Spleen (tissue), 11 donors: ENCODE measurements around the gene AGTPBP1. TPM values are rescaled to one million over a fixed set of nuclear protein-coding genes. Genes with fewer than 3 reads are reported as not detected.
A peak's percentile ranks its signal among the peaks of the same experiment; 100 is the strongest.

Experiments
- DNase-seq: peaks from one replicate; pipeline ENCODE4 v3.0.0-alpha.2; 2020
- H3K27ac ChIP-seq, 8 donors: fragments of 200-600 bp; sonication (generic) in 7 of 8; 1 replicate in 4 of 8; 2 replicates in 4 of 8; pipeline versions ENCODE4 v1.5.0 to v1.8.0; 2016 to 2021; ENCODE audit warnings: inconsistent platforms in 4 of 8, mild to moderate bottlenecking in 4 of 8, moderate library complexity in 1 of 8
- H3K27me3 ChIP-seq, 7 donors: fragments of 200-600 bp; sonication (generic) in 6 of 7; replicated peaks in 1 of 7; 1 replicate in 4 of 7; 2 replicates in 3 of 7; pipeline versions ENCODE4 v1.5.0 to v1.8.0; 2016 to 2021; ENCODE audit warnings: inconsistent platforms in 3 of 7, mild to moderate bottlenecking in 1 of 7
- H3K36me3 ChIP-seq, 6 donors: fragments of 200-600 bp; sonication (generic) in 5 of 6; 1 replicate in 4 of 6; 2 replicates in 2 of 6; pipeline versions ENCODE4 v1.5.0 to v1.8.0; 2016 to 2021; ENCODE audit warnings: inconsistent platforms in 2 of 6
- H3K4me1 ChIP-seq, 6 donors: fragments of 200-600 bp; sonication (generic) in 5 of 6; 1 replicate in 3 of 6; 2 replicates in 3 of 6; pipeline versions ENCODE4 v1.5.0 to v1.8.0; 2016 to 2021; ENCODE audit warnings: inconsistent platforms in 3 of 6
- H3K4me3 ChIP-seq, 8 donors: fragments of 200-600 bp; sonication (generic) in 7 of 8; 1 replicate in 4 of 8; 2 replicates in 4 of 8; pipeline versions ENCODE4 v1.5.0 to v1.8.0; 2016 to 2021; ENCODE audit warnings: inconsistent platforms in 4 of 8, mild to moderate bottlenecking in 4 of 8, moderate library complexity in 2 of 8
- H3K9me3 ChIP-seq, 8 donors: fragments of 200-600 bp; sonication (generic) in 7 of 8; 1 replicate in 4 of 8; 2 replicates in 4 of 8; pipeline versions ENCODE4 v1.5.0 to v1.8.0; 2016 to 2021; ENCODE audit warnings: inconsistent platforms in 4 of 8
- POLR2A ChIP-seq, 3 donors: fragments of 450-650 bp; IDR thresholded peaks; one replicate each; pipeline ENCODE4 v1.5.1; 2017; ENCODE audit warnings: antibody characterized with exemption in 3 of 3, mild to moderate bottlenecking in 1 of 3
- POLR2AphosphoS5 ChIP-seq, 3 donors: sonication (generic); formaldehyde crosslinking; IDR thresholded peaks; one replicate each; pipeline ENCODE4 v1.5.1; 2017; ENCODE audit warnings: antibody characterized with exemption in 3 of 3
- WGBS, 5 donors: extraction: QIAGEN DNeasy Blood & Tissue Kit in 3 of 5; methylation state at CpG; one replicate each; pipeline versions ENCODE4 v1.1.5 to v1.1.7; 2013 to 2018; 5-methylcytosine and 5-hydroxymethylcytosine counted together
- intact Hi-C: fragments of 100-400 bp; cut with DNase I; formaldehyde crosslinking; loops from one replicate; pipeline ENCODE4 v1.15.0; 2023; ENCODE audit warnings: low total_unique reads
- polyA plus RNA-seq, 3 donors: library from polyadenylated mRNA; stranded (reverse); fragments of 200-250 nt; gene quantifications; one replicate each; pipeline ENCODE4 v1.2.1, GENCODE V29; 2013
- total RNA-seq, 7 donors: library from RNA; depleted of rRNA in 3 of 7; stranded (reverse); fragments of >200 nt in 3 of 7; fragmentation: NEBNext Ultra II Directional in 4 of 7; extraction: Animal tissue kit (Norgen Biotek cat#: 25700) in 4 of 7; gene quantifications; one replicate each; pipeline versions ENCODE4 v1.1.0 to v1.2.1, GENCODE V29; 2016 to 2021
- TF ChIP-seq, protein P1 (sequence below), 11 experiments: fragments of 200-600 bp in 7 of 11; fragments of 450-650 bp in 4 of 11; sonication (generic) in 4 of 11; IDR thresholded peaks in 8 of 11; conservative IDR thresholded peaks in 3 of 11; 1 replicate in 7 of 11; 2 replicates in 4 of 11; pipeline versions ENCODE4 v1.4.0 to v1.8.0; 2016 to 2021; ENCODE audit warnings: antibody characterized with exemption in 11 of 11, inconsistent platforms in 4 of 11, mild to moderate bottlenecking in 1 of 11
- donor health status: healthy with polysubstance abuse.
- donor health status: DM: no; HTN: no; CAD: no; lungs with moderate emphysema.
- donor health status: DM: no; HTN: no; CAD: no.
- donor health status: Bipolar disorder and iron deficiency.
- donor health status: healthy.
- donor health status: DM: no; HTN: no; CAD: no.
- donor health status: DM: yes; HTN: yes; CAD: no.

Gene AGTPBP1
- total and polyA plus RNA-seq, 10 donors = 5.3 to 83.6 (median 47.5) TPM

DNA sequence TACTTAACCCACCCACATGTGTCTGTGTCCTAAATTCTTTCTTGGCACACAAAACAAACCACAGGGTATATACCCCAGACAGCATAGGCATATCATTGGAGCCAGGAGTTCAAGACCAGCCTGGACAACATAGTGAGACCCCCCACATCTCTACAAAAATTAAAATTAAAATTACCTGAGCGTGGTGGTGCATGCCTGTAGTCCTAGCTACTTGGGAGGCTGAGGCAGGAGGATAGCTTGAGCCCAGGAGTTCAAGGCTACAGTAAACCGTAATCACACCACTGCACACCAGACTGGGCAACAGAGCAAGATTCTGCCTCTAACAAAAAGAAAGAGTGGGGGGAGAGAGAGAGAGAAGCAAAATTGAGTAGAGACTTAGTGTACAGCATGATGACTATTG, 4.6 kb upstream of the AGTPBP1 start:
- peaks cover 0 to 6% (median 0%) of the 10 kb centered on the region in 7 donors for H3K27me3 ChIP-seq
- no peak for DNase-seq
- no peaks in the 10 kb centered on the region for H3K9me3 ChIP-seq
- intact Hi-C loops = loop anchor here (10.0 kb wide), 1 partner anchor 198 kb away; the partner anchor contains the start of gene NAA35
- H3K4me3 ChIP-seq = no peak overlapping the region
- 88 to 95% (median 90%) methylated on average over 2 of the region's 2 CpGs for WGBS, 5 donors
- no peaks in the 10 kb centered on the region for H3K36me3 ChIP-seq
- no peak for TF ChIP-seq POLR2AphosphoS5 (IDR thresholded peaks at IDR 0.05)
- TF ChIP-seq POLR2A (IDR thresholded peaks at IDR 0.05) = no peak
- TF ChIP-seq, protein P1, sequence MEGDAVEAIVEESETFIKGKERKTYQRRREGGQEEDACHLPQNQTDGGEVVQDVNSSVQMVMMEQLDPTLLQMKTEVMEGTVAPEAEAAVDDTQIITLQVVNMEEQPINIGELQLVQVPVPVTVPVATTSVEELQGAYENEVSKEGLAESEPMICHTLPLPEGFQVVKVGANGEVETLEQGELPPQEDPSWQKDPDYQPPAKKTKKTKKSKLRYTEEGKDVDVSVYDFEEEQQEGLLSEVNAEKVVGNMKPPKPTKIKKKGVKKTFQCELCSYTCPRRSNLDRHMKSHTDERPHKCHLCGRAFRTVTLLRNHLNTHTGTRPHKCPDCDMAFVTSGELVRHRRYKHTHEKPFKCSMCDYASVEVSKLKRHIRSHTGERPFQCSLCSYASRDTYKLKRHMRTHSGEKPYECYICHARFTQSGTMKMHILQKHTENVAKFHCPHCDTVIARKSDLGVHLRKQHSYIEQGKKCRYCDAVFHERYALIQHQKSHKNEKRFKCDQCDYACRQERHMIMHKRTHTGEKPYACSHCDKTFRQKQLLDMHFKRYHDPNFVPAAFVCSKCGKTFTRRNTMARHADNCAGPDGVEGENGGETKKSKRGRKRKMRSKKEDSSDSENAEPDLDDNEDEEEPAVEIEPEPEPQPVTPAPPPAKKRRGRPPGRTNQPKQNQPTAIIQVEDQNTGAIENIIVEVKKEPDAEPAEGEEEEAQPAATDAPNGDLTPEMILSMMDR (IDR thresholded peaks at IDR 0.05 in 8 of 11, conservative IDR thresholded peaks at IDR 0.05 in 3 of 11) = no peak
- peaks cover 2 to 17% (median 5%) of the 10 kb centered on the region in 6 donors for H3K4me1 ChIP-seq
- no peak overlapping the region for H3K27ac ChIP-seq

GRCh38 chr9:85745203-85745602, 3.4 kb upstream of the AGTPBP1 start:
- TF ChIP-seq, protein P1 (IDR thresholded peaks at IDR 0.05 in 8 of 11, conservative IDR thresholded peaks at IDR 0.05 in 3 of 11) = no peak
- TF ChIP-seq POLR2A (IDR thresholded peaks at IDR 0.05) (no peak), POLR2AphosphoS5 (IDR thresholded peaks at IDR 0.05) (no peak)
- no peak overlapping the region for H3K27ac ChIP-seq
- intact Hi-C loops = loop anchor here (10.0 kb wide), 1 partner anchor 200 kb away; the partner anchor contains the start of gene NAA35
- no peak overlapping the region for H3K4me3 ChIP-seq
- peaks cover 0 to 6% (median 0%) of the 10 kb centered on the region in 7 donors for H3K27me3 ChIP-seq
- no peaks in the 10 kb centered on the region for H3K36me3 ChIP-seq
- WGBS, 5 donors = 60 to 78% (median 71%) methylated on average over 2 of the region's 2 CpGs
- peaks cover 2 to 26% (median 12%) of the 10 kb centered on the region in 6 donors for H3K4me1 ChIP-seq
- no peak for DNase-seq
- H3K9me3 ChIP-seq = no peaks in the 10 kb centered on the region

DNA sequence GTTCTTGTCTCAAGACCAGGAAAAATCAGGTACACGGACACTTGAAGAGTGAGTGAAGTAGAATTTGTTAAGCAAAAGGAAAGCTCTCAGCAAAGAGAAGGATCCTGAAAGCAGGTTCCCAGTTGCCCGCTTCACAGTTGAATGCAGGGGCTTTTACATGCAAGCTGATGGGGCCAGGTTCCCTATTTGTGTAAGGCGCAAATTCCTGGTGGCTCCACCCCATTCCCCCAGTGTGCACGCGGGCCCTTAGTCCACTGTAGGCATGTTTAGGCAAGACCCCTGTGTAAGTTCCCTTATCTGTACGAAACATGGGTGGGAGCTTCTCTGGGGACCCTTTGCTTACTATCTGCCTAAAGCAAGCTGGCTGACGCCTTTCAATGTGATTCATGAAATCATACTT, 2.7 kb upstream of the AGTPBP1 start:
- Histone ChIP-seq H3K4me1 (peaks cover 6 to 33% (median 17%) of the 10 kb centered on the region in 6 donors), H3K4me3 (no peak overlapping the region), H3K36me3 (no peaks in the 10 kb centered on the region), H3K27ac (no peak overlapping the region), H3K9me3 (no peaks in the 10 kb centered on the region), H3K27me3 (peaks cover 0 to 6% (median 0%) of the 10 kb centered on the region in 7 donors)
- no peak for DNase-seq
- TF ChIP-seq, protein P1 (IDR thresholded peaks at IDR 0.05 in 8 of 11, conservative IDR thresholded peaks at IDR 0.05 in 3 of 11) = no peak
- TF ChIP-seq POLR2A (IDR thresholded peaks at IDR 0.05) (no peak), POLR2AphosphoS5 (IDR thresholded peaks at IDR 0.05) (no peak)
- intact Hi-C loops = loop anchor here (10.0 kb wide), 1 partner anchor 200 kb away; the partner anchor contains the start of gene NAA35
- 79 to 89% (median 85%) methylated on average over 7 of the region's 7 CpGs for WGBS, 5 donors

- WGBS, 5 donors = 59 to 69% (median 67%) methylated on average over 14 of the region's 14 CpGs
- peaks cover 8 to 43% (median 22%) of the 10 kb centered on the region in 6 donors for H3K4me1 ChIP-seq
- H3K27me3 ChIP-seq = peaks cover 0 to 6% (median 0%) of the 10 kb centered on the region in 7 donors
- DNase-seq = peak; percentile 79
- H3K36me3 ChIP-seq = no peaks in the 10 kb centered on the region
- TF ChIP-seq, protein P1 (IDR thresholded peaks at IDR 0.05 in 8 of 11, conservative IDR thresholded peaks at IDR 0.05 in 3 of 11) = no peak
- TF ChIP-seq POLR2A (IDR thresholded peaks at IDR 0.05) (no peak), POLR2AphosphoS5 (IDR thresholded peaks at IDR 0.05) (no peak)
- H3K27ac ChIP-seq = peak overlapping the region in 3 of 8 donors; percentile 52 to 99 (median 99)
- intact Hi-C loops = loop anchor here (10.0 kb wide), 1 partner anchor 201 kb away; the partner anchor contains the start of gene NAA35
- no peaks in the 10 kb centered on the region for H3K9me3 ChIP-seq
- H3K4me3 ChIP-seq = peak overlapping the region in 1 of 8 donors; percentile 7
Observed at GRCh38 chr9:85743275-85744128, 1.7 kb upstream of the AGTPBP1 start.
